GM12864 (cell line): Measurements from ENCODE around the gene MAN1C1.

Experiments used
- DNase-seq: peaks from one replicate; pipeline ENCODE4 v3.0.0-alpha.2; 2011; ENCODE audit warnings: low read depth
- H3K4me3 ChIP-seq: 2 replicates; pipeline ENCODE4 v1.5.1; 2011; ENCODE audit warnings: mild to moderate bottlenecking, low read depth, low read length, control low read depth
- TF ChIP-seq, protein P1 (sequence below): IDR thresholded peaks from 2 replicates; pipeline ENCODE4 v1.5.1; 2011; ENCODE audit warnings: low read depth, mild to moderate bottlenecking, moderate library complexity, low read length, control low read depth, inconsistent platforms; ENCODE audit errors: missing control alignments

Gene MAN1C1

DNA sequence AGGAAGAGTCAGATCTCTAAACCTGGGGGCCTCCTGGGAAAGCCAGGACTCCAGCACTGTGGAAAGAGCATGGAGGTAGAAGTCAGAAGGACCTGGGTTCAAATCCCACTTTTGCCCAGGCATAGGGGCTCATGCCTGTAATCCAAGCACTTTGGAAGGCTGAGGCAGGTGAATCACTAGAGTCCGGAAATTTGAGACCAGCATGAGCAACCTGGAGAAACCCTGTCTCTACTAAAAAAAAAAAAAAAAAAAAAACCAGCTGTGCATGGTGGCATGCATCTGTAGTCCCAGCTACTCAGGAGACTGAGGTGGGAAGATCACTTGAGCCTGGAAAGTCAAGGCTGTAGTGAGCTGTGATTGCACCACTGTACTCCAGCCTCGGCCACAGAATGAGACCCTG is 41.4 kb upstream of the MAN1C1 start:
- DNase-seq = no peak
- TF ChIP-seq, protein P1, sequence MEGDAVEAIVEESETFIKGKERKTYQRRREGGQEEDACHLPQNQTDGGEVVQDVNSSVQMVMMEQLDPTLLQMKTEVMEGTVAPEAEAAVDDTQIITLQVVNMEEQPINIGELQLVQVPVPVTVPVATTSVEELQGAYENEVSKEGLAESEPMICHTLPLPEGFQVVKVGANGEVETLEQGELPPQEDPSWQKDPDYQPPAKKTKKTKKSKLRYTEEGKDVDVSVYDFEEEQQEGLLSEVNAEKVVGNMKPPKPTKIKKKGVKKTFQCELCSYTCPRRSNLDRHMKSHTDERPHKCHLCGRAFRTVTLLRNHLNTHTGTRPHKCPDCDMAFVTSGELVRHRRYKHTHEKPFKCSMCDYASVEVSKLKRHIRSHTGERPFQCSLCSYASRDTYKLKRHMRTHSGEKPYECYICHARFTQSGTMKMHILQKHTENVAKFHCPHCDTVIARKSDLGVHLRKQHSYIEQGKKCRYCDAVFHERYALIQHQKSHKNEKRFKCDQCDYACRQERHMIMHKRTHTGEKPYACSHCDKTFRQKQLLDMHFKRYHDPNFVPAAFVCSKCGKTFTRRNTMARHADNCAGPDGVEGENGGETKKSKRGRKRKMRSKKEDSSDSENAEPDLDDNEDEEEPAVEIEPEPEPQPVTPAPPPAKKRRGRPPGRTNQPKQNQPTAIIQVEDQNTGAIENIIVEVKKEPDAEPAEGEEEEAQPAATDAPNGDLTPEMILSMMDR = no peak
- no peak overlapping the region for H3K4me3 ChIP-seq

DNA sequence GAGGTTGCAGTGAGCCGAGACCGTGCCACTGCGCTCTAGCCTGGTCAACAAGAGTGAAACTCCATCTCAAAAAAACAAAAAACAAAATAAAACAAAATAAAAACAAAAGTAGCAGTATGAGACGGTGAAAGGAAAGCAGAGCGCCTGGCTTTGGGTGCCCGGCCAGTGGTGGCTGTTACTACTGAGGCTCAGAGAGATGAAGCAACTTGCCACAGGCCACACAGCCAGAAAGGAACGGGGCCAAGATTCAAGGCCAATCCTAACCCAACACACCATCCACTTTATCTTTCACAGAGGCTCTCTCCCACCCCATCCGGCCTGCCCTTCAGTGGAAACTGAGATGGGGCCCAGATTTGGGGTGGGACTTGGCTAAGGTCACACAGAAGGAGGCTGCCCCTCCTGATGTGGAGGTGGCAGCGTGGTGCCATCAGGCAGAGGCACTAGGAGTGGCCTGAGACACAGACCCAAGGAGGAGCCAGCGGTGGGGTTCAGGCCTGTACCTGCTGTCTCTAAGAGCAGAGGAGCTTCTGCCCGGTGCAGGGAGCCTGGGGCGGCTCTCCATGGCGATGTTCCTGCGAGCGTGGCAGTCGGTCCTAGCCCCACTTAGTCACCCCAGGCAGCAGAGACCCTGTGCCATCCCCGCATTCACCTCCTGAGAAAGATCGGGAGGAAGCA is 40.0 kb upstream of the MAN1C1 start:
- DNase-seq = no peak
- TF ChIP-seq, protein P1 = no peak
- no peak overlapping the region for H3K4me3 ChIP-seq

DNA sequence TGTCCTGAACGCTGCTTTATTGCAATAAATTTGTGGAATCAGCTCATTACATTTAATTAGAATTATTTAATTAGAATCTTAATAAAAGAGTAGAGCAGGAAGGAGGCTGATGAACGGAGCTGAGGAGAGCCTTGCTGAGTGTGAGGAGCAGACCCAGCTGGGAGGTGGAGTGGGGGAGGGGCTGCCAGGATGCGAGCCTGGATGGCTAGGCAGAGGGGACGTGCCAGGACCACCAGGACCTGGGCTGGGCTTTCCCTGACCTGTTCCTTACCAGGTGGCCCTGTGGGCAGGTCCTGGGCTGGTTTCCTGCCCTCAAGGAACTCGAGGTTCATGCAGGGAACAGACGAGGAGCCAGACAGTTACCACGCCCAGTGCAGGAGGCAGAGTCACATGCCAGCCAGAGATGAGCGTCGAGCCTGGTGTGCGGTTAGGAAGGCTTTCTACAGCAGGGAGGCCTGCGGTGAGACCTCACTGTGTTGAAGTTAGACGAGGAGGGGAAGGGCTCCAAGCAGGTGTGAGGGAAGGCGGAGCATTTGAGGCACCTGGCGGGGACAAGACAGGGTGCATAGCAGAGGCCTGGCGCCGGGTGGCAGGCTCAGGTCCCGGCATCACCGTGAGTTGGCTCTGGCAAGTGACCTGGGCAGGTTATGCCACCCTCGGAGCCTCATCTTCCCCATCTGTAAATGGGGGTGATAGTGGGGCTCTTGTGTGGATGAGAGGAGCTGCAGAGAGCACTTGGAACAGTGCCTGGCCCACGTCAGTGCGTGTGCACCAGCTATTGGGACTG is 39.3 kb upstream of the MAN1C1 start:
- TF ChIP-seq, protein P1 = no peak
- DNase-seq = no peak
- no peak overlapping the region for H3K4me3 ChIP-seq

DNA sequence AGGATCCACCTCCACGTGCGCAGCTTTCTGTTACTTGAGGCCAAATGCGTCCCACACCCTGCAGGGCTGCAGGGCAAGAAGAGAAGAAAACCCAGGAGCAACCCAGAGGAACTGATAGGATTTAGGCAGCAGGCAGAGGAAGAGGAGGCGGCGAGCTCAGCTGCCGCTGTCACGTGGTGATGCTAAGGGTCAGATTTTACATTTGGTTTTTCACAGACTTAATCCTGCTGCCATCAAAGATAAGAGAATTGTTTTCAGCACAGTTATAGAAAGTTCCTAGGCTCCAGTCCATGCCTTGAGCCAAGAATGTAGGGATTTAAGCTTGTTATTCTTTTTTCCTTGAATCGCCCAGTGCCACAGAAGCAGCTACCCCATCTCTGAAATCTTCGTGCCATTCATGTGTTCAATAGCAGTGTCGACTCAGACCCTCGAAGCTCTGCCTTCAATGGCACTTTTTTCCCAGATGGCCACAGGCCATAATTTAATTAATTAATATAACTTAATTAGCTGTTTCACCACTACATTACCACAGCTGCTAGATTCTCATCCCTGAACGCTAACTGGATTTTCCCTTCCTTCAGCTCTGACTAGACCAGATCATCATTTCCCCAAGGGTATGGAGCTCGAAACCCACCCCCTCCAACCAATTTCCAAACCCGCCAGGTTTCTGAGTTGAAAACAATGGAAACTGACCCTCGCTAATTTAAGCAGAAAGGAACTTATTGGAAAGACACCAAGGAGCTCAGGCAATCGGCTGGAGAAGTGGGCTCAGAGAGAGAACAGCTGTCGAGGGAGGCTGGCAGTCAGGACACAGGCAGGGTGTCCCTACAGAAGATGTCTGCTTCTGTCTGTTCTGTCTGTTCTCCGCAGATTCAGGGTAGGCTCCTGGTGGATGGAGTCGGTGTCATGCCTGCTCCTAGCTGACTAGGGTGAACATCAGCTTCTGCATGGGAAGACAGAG is 37.0 kb upstream of the MAN1C1 start:
- no peak overlapping the region for H3K4me3 ChIP-seq
- DNase-seq = no peak
- TF ChIP-seq, protein P1 = no peak

DNA sequence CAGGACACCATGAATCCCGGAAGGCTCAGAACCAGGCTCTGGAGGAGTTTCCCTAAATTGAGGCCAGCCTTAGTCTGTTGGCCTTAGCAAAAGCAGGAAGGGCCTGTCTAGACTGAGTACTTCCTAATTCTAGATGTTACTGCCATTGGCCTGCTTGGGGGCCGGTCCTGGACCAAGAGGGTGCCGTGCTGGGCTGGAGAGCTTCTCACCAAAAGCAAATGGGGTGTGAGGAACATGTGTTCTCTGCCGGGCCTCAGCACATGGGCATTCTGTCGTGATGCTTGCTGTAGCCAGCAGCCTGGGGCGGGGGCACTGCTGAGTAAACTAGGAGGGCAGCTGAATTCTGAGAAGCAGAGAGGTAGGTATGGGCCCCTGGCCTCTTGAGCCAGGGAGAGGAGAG is 35.7 kb upstream of the MAN1C1 start:
- H3K4me3 ChIP-seq = no peak overlapping the region
- TF ChIP-seq, protein P1 = no peak
- DNase-seq = no peak

DNA sequence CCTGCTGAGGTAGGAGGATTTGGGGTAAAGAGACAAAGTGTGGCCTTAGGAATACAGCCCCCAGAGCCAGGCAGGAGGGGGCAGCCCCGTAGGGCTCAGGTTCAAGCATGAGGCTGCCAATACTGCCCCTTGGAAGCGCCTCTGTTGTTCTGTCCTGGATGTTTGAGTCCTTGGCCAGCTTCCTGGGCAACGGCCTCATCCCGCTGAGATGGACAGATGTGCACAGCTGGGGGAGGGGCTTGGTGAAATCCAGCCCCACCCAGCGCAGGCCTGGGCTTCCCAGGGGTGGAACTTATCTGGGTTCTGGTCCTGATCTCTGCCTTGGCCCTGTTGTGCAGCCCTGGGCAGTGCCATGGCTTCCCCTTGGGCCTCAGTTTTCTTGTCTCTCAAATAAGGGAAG is 34.8 kb upstream of the MAN1C1 start:
- H3K4me3 ChIP-seq = no peak overlapping the region
- no peak for DNase-seq
- TF ChIP-seq, protein P1 = no peak
